Pancreas (tissue), 10 donors: Measurements from ENCODE around the gene SH3RF2. TPM values are rescaled to one million over a fixed set of nuclear protein-coding genes. Genes with fewer than 3 reads are reported as not detected.

ENCODE experiments used
- ATAC-seq, 4 donors: fragments of 200-7000 bp; cut with Tn5 transposase; one replicate each; pipeline versions ENCODE4 v1.8.0 to v1.9.1; 2020; ENCODE audit warnings: mild to moderate bottlenecking in 4 of 4, moderate library complexity in 4 of 4
- DNase-seq, 6 donors: peaks; one replicate each; pipeline ENCODE4 v3.0.0-alpha.2; 2020
- FAIRE-seq: peaks from 2 replicates; lab custom pipeline; 2012; peaks lifted over from hg19 to GRCh38; lab: Jason Lieb, UNC
- H3K27ac ChIP-seq, 4 donors: fragments of 200-600 bp; sonication (generic); 1 replicate in 3 of 4; 2 replicates in 1 of 4; pipeline versions ENCODE4 v1.5.0 to v1.8.0; 2020
- H3K27me3 ChIP-seq, 4 donors: fragments of 200-600 bp; one replicate each; pipeline ENCODE4 v1.8.0; 2021
- H3K36me3 ChIP-seq, 3 donors: fragments of 200-600 bp; sonication (generic) in 1 of 3; one replicate each; pipeline versions ENCODE4 v1.5.0 to v1.8.0; 2020 to 2021
- H3K4me1 ChIP-seq, 3 donors: fragments of 200-600 bp; one replicate each; pipeline ENCODE4 v1.8.0; 2021
- H3K4me3 ChIP-seq, 4 donors: fragments of 200-600 bp; sonication (generic) in 2 of 4; one replicate each; pipeline versions ENCODE4 v1.5.0 to v1.8.0; 2020 to 2021
- H3K9me3 ChIP-seq, 4 donors: fragments of 200-600 bp; one replicate each; pipeline ENCODE4 v1.8.0; 2021
- WGBS, 2 donors: extraction: QIAGEN DNeasy Blood & Tissue Kit; methylation state at CpG; one replicate each; pipeline ENCODE4 v1.1.7; 2013; 5-methylcytosine and 5-hydroxymethylcytosine counted together
- intact Hi-C, 3 donors: fragments of 100-400 bp; cut with DNase I; formaldehyde crosslinking; loops; one replicate each; pipeline versions ENCODE4 v1.11.1 to v1.14.2; 2022
- polyA plus RNA-seq, 2 donors: library from polyadenylated mRNA; stranded (reverse); fragments of 200-250 nt; gene quantifications; one replicate each; pipeline ENCODE4 v1.2.3, GENCODE V29; 2013
- total RNA-seq, 6 donors: library from RNA; stranded (reverse); fragmentation: NEBNext Ultra II Directional in 4 of 6; extraction: Animal tissue kit (Norgen Biotek cat#: 25700) in 4 of 6; gene quantifications; one replicate each; pipeline versions ENCODE4 v1.2.1 to v1.2.4, GENCODE V29; 2021 to 2023
- TF ChIP-seq, protein P1 (sequence below), 4 donors: fragments of 200-600 bp; sonication (generic) in 3 of 4; IDR thresholded peaks; one replicate each; pipeline versions ENCODE4 v1.5.0 to v1.8.0; 2021; ENCODE audit warnings: antibody characterized with exemption in 4 of 4
- donor health status: healthy with polysubstance abuse.
- donor health status: DM: no; HTN: no; CAD: no; lungs with moderate emphysema.
- donor health status: DM: no; HTN: no; CAD: no.
- donor health status: control.
- donor health status: control.
- donor health status: Bipolar disorder and iron deficiency.
- donor health status: DM: yes; HTN: yes; CAD: no.
- donor health status: DM: no; HTN: no; CAD: no.
- donor health status: DM: no; HTN: no; CAD: no.
- donor health status: DM: yes; HTN: yes; CAD: no.

SH3RF2 gene
- total and polyA plus RNA-seq, 8 donors = 6.3 to 22.4 (median 12.8) TPM

GRCh38 chr5:146047396-146047795 is 111.0 kb downstream of the SH3RF2 start:
- no peak for DNase-seq
- Histone ChIP-seq H3K4me3 (no peak overlapping the region), H3K4me1 (no peaks in the 10 kb centered on the region), H3K27ac (no peak overlapping the region), H3K36me3 (no peaks in the 10 kb centered on the region), H3K27me3 (no peaks in the 10 kb centered on the region), H3K9me3 (no peaks in the 10 kb centered on the region)
- FAIRE-seq = no peak
- 73 to 74% methylated on average over 4 of the region's 4 CpGs for WGBS, 2 donors
- peak in 3 of 4 donors; percentile 40 to 50 (median 47) for ATAC-seq
- intact Hi-C loops = loop anchor here in 1 of 3 donors (10.0 kb wide), 2 partner anchors 63 to 143 kb away; no protein-coding TSS in a partner anchor
- TF ChIP-seq, protein P1, sequence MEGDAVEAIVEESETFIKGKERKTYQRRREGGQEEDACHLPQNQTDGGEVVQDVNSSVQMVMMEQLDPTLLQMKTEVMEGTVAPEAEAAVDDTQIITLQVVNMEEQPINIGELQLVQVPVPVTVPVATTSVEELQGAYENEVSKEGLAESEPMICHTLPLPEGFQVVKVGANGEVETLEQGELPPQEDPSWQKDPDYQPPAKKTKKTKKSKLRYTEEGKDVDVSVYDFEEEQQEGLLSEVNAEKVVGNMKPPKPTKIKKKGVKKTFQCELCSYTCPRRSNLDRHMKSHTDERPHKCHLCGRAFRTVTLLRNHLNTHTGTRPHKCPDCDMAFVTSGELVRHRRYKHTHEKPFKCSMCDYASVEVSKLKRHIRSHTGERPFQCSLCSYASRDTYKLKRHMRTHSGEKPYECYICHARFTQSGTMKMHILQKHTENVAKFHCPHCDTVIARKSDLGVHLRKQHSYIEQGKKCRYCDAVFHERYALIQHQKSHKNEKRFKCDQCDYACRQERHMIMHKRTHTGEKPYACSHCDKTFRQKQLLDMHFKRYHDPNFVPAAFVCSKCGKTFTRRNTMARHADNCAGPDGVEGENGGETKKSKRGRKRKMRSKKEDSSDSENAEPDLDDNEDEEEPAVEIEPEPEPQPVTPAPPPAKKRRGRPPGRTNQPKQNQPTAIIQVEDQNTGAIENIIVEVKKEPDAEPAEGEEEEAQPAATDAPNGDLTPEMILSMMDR (IDR thresholded peaks at IDR 0.05) = no peak

GRCh38 chr5:146048994-146049703 is 112.8 kb downstream of the SH3RF2 start:
- Histone ChIP-seq H3K36me3 (no peaks in the 10 kb centered on the region), H3K27me3 (no peaks in the 10 kb centered on the region), H3K9me3 (no peaks in the 10 kb centered on the region), H3K27ac (no peak overlapping the region), H3K4me3 (no peak overlapping the region), H3K4me1 (no peaks in the 10 kb centered on the region)
- intact Hi-C loops = loop anchor here in 1 of 3 donors (10.0 kb wide), 2 partner anchors 64 to 144 kb away; no protein-coding TSS in a partner anchor
- TF ChIP-seq, protein P1 (IDR thresholded peaks at IDR 0.05) = peak; percentile 27 to 51 (median 43)
- 78 to 83% methylated on average over 15 of the region's 15 CpGs for WGBS, 2 donors
- ATAC-seq (peak; percentile 66 to 90 (median 83)), FAIRE-seq (no peak), DNase-seq (peak in 4 of 6 donors; percentile 27 to 63 (median 42))

- H3K27ac ChIP-seq = no peak overlapping the region
- no peaks in the 10 kb centered on the region for H3K27me3 ChIP-seq
- 75% methylated on average over 3 of the region's 3 CpGs for WGBS, 2 donors
- DNase-seq (no peak), ATAC-seq (no peak), FAIRE-seq (no peak)
- no peaks in the 10 kb centered on the region for H3K36me3 ChIP-seq
- no peak overlapping the region for H3K4me3 ChIP-seq
- H3K9me3 ChIP-seq = no peaks in the 10 kb centered on the region
- intact Hi-C loops = loop anchor here in 1 of 3 donors (10.0 kb wide), 3 partner anchors 65 to 365 kb away; no protein-coding TSS in a partner anchor
- no peaks in the 10 kb centered on the region for H3K4me1 ChIP-seq
- TF ChIP-seq, protein P1 (IDR thresholded peaks at IDR 0.05) = no peak
Measured at GRCh38 chr5:146049704-146050026, 113.3 kb downstream of the SH3RF2 start.

DNA sequence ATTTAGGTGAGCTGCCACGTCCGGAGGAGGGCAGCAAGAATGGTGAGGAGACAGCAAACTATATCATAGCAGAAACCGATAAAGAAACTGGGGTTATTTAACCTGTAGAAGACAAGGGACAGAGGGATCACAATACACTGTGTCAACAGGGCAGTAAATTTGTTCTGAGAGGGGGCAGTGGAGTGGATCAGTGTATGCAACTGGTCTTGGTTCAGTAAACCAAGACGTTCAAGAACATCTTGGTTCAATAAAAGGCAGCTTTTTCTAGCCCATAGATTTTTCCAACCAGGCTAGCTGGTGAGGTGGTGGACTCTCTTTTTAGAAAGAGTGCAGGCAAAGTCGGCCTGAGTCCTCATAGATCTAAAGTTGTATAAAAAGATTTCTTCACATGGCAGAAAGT is 113.7 kb downstream of the SH3RF2 start:
- Histone ChIP-seq H3K9me3 (no peaks in the 10 kb centered on the region), H3K27me3 (no peaks in the 10 kb centered on the region), H3K4me1 (no peaks in the 10 kb centered on the region), H3K36me3 (no peaks in the 10 kb centered on the region), H3K4me3 (no peak overlapping the region), H3K27ac (no peak overlapping the region)
- no peak for FAIRE-seq
- DNase-seq = no peak
- TF ChIP-seq, protein P1 (IDR thresholded peaks at IDR 0.05) = no peak
- WGBS, 2 donors = 84 to 93% methylated on average over 5 of the region's 5 CpGs
- intact Hi-C loops = loop anchor here in 1 of 3 donors (10.0 kb wide), 1 partner anchor 365 kb away; no protein-coding TSS in a partner anchor
- no peak for ATAC-seq

- H3K4me3 ChIP-seq = no peak overlapping the region
- H3K27me3 ChIP-seq = no peaks in the 10 kb centered on the region
- no peak overlapping the region for H3K27ac ChIP-seq
- no peaks in the 10 kb centered on the region for H3K9me3 ChIP-seq
- DNase-seq (no peak), FAIRE-seq (no peak), ATAC-seq (no peak)
- TF ChIP-seq, protein P1 (IDR thresholded peaks at IDR 0.05) = no peak
- H3K36me3 ChIP-seq = peaks cover 0 to under 1% (median 0%) of the 10 kb centered on the region in 3 donors
- no peaks in the 10 kb centered on the region for H3K4me1 ChIP-seq
- intact Hi-C loops = loop anchor here in 1 of 3 donors (10.0 kb wide), 1 partner anchor 367 kb away; no protein-coding TSS in a partner anchor
- WGBS, 2 donors = 77 to 93% methylated on average over 3 of the region's 3 CpGs
Measured at GRCh38 chr5:146051678-146052077, 115.3 kb downstream of the SH3RF2 start.
